NCI-H146 treated with DMSO at 0.1 percent for 48 hours (cell line): ENCODE measurements around the gene AHCTF1.

Experiments
- DNase-seq: peaks from one replicate; lab custom pipeline; 2025; ENCODE audit not compliant: unreplicated experiment; lab: John Stamatoyannopoulos, UW

Gene AHCTF1

DNA sequence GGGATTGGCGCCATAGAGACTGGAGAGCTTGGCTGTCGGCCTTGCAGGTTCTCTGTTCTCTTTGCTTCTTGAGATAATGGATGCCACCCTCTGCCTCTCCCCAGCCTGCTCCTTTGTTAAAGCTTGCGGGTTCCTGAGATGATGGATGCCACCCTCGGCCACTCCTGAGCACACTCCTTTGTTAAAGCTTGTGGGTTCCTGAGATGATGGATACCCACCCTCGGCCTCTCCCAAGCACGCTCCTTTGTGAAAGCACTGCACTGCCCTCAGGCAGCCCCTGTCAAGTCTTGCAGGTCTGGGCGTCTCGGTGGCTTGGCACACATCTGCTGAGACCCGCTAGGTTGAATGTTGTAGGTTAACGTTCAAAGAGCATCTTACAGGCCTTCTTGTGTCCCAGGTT, 131.0 kb downstream of the AHCTF1 start:
- no peak for DNase-seq

DNA sequence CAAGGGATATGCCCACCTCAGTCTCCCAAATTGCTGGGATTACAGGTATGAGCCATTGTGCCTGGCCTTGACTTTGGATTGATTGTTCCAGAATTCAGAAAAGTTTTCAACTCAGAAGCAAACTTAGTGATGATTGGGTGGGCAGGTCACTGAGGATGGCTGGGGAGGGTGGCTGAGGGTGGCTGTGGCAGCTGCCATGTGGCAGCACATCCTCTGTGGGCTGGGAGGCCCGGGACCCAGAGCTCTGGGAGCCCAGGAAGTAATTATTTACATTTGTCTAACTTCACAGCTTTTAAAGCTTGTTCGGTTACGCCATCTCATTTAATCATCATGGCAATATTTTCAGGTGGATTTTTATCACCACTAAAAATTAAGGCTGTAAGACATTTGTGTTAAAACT, 131.4 kb downstream of the AHCTF1 start:
- no peak for DNase-seq

DNA sequence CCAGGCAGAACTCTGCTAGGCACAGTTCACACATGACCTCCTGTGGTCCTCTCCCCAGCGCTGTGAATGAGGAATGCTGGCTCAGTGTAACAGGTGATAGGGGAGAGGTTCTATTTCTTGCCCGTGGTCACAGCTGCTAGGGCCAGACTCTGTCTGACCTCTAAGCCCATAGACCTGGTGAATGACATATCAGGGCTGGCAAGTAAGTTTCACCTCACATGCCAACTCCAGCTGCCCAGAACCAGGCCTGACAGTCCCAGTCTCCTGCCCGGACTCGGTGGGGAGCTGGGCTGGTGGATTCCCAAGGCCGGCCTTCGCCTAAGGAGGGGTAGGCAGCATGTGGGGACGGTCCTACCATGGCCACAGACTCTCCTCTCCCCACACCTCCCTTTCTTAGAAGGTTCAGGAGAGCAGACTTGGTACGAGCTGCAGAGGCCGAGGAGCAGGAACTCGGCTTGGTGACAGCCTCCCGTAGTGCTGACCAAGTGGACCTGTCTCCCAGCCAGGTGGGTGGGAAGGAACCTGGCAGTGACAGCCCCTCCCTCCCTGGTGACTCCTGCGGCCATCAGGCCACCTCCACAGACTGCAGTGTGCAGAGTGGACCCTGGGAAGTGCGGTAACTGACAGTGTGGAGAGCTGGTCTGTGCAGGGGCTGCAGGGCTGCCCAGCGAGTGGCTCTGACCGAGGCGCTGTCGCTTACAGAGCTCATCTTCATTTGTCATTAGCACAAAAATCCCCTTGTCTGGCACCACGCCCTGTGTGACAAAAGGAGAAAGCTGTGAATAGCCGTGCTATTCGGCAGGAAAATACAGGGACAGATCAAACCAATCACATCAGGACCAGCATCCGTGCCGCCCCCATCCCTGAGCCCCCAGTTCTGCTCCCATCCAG, 132.9 kb downstream of the AHCTF1 start:
- DNase-seq, result no peak

DNA sequence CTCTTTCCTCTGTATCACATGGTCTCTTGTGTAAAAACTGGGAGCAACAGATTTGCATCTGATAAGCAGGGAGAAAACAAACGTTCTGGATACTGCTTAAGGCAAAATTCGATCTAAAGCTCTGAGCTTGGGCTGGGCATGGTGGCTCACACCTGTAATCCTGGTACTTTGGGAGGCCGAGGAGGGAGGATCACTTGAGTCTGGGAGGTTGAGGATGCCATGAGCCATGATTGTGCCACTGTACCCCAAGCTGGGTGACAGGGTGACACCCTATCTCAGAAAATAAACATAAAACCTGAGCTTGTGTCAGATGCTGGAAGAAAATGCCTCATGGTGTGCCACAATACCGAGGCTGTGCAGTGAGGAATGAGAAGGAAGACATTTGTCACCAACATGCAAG, 133.6 kb downstream of the AHCTF1 start:
- no peak for DNase-seq

DNA sequence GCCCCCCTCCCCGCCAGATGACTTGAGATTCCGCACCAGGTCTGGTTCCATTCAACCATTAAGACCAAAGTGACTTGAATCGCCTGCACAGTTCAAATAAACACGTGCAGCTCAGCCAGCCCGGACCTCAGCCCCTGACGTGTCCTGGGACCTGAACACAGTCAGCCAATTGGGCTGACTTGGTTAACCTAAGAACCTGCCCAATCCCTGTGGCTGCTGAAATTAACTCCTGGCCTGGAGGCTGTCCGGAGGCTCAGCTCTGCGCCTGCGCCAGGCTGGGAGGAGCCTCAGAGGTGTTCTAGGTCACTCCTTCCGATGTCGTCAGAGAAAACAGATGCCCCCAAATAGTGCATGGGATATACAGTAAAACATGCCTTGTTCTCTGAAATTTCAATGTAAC, 134.2 kb downstream of the AHCTF1 start:
- no peak for DNase-seq

DNA sequence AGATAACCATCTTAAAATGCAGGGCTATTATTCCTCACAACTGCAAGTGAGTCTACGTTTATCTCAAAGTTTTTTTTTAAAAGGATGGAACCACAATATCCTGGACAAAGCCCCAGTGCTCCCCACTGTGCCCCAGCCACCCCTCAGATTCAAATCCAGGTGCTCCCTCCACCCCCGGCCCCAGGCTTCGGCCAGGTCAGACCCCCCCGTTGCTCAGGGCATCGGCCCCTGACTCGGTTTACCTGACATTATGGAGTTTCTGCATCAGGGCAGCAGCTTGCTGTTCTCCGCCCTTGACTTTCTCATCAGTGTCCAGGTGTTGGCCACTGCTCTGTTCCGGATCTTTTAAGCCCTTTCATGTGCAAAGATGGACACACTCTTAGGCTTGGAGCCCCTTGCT, 134.6 kb downstream of the AHCTF1 start:
- no peak for DNase-seq

DNA sequence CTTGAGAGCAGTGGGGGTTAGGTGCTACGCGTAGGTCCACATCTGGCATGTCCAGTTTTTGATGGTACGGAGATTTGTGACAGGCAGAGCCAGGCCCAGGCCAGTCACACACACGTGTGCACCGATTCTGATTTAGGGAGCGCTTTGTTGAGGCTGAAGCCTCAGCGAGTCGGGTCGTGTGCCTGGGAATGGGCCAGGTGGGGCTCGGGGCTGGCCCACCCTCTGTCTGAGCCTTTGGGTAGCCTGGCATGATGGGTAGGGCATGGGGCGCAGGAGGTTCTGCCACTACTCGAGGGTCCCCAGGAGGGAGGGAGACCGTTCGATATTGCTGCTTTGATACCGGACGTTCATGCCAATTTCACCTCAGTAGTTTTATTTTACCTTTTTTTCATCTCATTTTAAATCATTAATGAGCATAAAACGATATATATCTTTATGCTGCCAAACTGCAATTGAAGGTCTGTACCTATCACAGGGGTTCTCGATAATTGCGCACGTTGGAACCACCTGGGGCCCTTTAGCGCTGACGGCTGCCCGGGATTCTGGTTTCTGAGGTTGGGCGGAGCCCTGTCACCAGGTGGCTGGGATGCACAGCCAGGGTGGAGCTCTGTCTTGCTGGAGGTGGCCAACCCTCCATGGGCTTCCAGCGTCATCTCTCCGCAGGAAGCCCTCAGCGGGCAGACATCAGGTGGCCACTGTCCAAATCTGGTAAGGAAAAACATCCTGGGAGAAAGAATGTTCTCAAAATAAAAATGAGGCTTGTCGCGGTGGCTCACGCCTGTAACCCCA, 135.6 kb downstream of the AHCTF1 start:
- DNase-seq, result no peak

DNA sequence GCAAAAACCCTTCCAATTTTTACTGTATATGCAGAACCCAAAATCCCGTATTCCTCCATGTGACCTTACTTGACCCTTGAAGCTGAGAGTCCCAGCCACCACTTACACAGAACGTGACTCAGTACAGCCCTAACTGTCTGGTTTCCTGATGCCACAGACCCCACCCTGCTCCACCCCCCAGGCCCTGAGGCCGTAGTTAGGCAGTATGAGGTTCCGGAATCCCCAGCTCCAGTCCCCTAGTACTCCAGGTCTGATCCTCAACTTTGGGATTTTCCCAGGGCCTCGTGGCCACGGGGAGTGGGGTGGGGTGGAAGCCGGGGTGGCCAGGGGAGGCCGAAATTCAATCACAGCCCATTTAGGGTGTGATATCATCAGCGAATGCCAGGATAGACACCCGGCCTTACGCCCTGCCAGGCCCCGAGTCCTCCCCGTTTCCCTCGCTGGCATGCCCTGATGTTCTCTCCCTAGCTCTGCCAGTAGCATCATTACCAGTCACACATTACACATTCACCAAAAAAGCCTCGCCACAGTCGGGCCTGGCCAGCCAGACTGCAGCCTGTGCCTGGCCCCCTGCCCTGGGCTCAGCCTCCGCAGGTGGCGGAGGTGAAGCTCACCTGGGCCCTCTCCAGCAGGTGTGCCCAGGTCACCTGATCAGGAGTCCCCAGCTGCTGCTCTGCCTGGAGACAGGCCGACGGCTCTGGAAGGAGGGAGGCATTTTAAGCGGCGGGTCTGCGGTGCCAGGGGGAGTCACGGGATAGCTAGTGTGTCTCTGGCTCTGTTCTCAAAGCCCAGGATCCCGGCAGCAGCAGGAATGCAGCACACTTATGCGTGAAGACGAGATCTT, 136.7 kb downstream of the AHCTF1 start:
- DNase-seq, result no peak

DNA sequence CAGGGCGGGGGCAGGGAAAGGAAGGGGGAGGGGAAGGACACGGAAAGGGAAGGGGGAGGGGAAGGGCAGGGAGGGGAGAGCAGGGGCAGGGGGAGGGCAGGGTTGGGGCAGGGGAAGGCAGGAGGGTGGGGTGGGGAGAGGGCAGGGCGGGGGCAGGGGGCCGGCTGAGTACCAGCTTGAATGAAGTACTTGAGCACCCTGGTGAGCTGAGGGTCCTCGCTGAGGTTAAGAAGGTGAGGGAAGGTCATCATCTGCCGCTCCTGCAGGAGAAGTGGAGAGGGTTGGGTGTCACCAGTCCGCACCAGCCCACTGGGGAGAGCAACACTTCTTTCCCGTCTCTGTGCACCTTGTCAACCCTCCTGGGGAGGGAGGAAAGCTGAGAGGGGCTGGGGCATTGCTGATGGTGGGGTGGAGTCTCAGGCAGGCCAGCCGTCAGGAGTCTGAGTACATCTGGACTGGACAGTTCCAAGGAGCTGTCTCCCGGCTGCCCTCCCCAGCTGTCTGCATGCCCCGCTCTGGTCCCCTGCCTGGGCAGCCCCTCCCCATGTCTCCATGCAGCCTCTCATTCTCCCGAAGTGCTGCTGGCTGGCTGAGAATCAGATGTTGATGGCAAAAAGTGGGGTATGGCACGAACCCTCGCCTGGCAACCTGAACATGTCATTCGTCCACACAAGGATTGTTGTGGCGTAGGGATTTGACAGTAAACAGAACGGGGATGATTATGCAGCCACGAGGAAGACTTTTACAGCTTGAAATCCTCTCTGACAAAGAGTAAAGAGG, 137.5 kb downstream of the AHCTF1 start:
- DNase-seq, result no peak

DNA sequence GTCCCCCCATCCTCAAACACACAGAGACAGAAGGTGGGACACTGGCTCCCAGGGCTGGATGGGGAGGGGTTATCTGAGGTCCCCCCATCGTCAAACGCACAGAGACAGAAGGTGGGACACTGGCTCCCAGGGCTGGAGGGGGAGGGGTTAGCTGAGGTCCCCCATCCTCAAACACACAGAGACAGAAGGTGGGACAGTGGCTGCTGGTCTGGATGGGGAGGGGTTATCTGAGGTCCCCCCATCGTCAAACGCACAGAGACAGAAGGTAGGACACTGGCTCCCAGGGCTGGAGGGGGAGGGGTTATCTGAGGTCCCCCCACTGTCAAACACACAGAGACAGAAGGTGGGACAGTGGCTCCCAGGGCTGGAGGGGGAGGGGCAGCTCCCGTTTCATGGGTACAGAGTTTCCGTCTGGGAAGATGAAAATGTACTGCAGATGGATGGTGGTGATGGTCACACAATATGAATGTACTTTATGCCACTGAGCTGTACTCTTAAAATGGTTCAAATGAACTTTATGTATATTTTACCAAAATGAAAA, 138.3 kb downstream of the AHCTF1 start:
- no peak for DNase-seq

DNA sequence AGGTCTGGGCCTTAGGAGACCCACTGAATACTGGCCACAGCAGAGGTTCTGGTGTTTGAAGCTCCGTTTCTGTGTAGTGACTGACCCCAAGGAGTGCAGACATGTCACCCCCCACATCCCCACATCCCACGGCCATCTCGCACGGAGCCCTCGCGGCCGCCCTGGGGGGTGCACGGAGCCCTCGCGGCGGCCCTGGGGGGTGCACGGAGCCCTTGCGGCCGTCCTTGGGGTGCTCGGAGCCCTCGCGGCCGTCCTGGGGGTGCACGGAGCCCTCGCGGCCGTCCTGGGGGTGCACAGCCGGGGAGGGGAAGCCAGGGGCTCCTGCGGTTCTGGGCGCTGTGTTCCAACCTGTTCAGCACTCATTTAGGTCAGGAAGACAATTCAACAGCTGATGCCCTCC, 139.1 kb downstream of the AHCTF1 start:
- no peak for DNase-seq

DNA sequence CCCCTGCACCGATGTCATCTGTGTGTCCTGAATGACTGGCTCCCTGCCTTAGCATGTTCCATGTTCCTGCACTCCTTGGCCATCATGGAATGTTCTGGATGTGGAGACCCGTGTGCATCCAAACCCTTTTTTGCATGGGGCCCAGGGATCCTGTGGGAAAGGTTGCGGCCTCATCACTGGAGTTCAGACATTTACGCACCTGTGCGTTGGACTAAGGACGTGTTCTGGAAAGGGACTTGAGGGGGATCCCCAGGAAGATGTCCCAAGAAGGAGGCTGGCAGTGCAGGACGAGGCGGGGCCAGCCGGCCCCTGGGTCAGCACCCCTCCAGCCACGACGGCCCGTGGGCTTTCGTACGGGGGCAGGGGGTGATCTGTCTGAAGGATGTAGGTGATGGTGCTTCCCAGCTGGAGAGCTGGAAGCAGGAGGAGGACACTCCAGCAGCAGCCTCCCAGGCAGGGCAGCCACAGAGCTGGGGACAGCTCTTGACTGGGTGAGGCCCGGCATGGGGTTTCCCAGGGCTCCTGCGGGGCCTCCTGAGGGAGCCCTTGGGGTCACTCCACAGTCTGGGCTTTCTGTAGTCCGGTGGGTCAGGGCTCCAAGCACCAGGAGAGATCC, 140.3 kb downstream of the AHCTF1 start:
- no peak for DNase-seq

DNA sequence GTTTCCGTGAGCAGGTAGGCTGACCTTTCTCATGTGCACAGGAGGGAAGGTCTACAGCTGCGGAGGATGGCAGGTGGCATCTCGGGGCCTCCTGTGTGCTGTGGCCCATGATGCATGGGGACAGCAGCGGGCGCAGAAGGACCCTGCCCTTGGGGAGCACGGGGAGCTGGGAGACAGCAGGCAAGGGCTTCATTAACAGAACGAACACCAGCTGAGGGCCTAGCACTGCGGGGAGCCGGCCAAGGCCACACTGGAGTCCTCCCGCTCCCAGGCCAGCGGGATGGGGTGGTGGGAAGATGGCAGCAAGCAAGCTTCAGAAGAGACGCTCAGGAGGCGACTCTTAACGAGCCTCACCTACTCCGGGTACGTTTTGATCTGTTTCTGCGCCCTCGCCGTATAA, 140.9 kb downstream of the AHCTF1 start:
- DNase-seq, result no peak

DNA sequence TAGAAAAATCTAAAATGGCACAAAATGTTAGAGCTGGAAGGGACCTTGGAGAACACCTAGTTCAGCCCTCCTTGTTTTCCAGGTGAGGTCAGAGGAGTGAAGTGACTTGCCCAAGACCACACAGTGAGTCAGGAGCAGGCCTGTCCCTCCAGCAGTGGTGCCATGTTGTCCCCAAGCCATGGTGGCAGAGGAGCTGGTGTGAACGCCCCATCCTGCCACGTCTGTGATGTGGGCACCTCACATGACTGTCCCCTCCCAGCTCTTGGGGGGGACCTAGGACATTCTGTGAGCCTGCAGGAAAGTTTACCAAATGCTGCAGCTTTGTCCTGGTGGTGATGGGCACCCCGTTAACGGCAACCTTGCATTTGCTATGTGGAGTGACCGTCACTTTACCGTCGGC, 141.4 kb downstream of the AHCTF1 start:
- DNase-seq, result no peak

DNA sequence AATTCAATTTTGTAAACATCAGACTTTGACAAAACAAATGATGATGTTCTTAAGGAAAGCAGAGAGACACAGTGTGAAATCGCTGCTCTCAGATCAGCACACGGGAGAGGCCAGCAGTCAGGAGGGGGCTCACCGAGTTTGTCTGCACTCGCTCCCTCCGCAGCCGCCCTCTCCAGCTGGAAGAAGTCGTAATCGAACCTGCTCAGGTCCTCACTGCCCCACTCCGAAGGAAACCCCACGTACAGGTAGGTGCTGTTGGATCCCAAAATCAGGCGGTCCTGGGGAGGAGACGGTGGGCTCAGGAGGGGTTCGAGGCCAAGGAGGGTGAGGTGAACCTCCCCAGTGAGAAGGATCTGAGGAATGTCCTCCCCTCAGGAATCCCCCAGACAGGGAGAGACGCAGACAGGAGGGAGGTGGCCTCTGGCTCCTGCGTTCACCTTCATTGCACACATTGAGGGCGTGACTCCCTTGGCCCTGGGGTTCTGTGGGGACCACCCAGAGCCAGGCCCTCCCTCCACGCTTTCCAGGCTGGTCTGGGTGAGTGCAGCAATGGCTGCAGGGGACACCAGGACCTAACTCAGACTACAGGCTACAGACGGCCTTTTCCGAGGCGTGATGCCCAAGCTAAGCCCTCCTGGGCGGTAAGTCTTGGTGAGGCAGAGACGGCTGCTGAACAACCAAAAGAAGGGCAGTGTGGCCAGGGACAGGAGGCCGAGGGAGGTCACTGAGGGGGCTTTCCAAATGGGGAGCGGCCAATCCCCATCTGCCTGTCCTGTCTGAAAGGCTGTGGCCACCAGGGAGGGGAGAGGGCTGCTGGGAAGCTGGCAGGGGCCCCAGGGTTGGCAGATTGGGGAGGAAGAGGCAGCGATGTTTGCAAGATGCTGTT, 142.1 kb downstream of the AHCTF1 start:
- no peak for DNase-seq
